Measurements from ENCODE around the gene MMP14. TPM values are rescaled to one million over a fixed set of nuclear protein-coding genes. Genes with fewer than 3 reads are reported as not detected.

Gene MMP14
- total and polyA plus RNA-seq, 2 of the 13 experiments (the other 11 are each of a cell fraction or from before 2014, with no cell fraction given): 5.2 to 9.8 TPM

GRCh38 chr14:22822571-22823098 lies 13.8 kb upstream of the MMP14 start (continued):
- TF ChIP-seq GRHL1 (CRISPR knock-in tag; conservative IDR thresholded peaks at IDR 0.05): no peak
- peak; percentile 52; the same call in 1 of the 2 replicates for TF ChIP-seq PHF8 (CRISPR knock-in tag; IDR thresholded peaks at IDR 0.05)
- no peak for TF ChIP-seq DDIT3 (CRISPR knock-in tag; IDR thresholded peaks at IDR 0.05)
- no peak for TF ChIP-seq DPF2 (CRISPR knock-in tag; IDR thresholded peaks at IDR 0.05; ENCODE audit: borderline replicate concordance, low read depth)
- TF ChIP-seq MXD4 (CRISPR knock-in tag; IDR thresholded peaks at IDR 0.05): 0 out of 2 replicates have a peak, but pooled peaks have one; percentile 62
- TF ChIP-seq ATF3 (CRISPR knock-in tag; IDR thresholded peaks at IDR 0.05): peak; percentile 89
- peak; percentile 89 for TF ChIP-seq SMC3 (IDR thresholded peaks at IDR 0.05; ENCODE audit: low read length)
- TF ChIP-seq MIXL1 (CRISPR knock-in tag; IDR thresholded peaks at IDR 0.05): peak; percentile 88
- no peak for TF ChIP-seq ZNF510 (CRISPR knock-in tag; IDR thresholded peaks at IDR 0.05; ENCODE audit: low read depth)
- peak; percentile 28 for TF ChIP-seq TEAD3 (CRISPR knock-in tag; optimal IDR thresholded peaks at IDR 0.05; ENCODE audit: borderline replicate concordance)
- no peak for TF ChIP-seq DR1 (CRISPR knock-in tag; IDR thresholded peaks at IDR 0.05)
- TF ChIP-seq ASH2L (IDR thresholded peaks at IDR 0.05; ENCODE audit: insufficient read length, low read depth, low read length): no peak
- no peak; the same call in 1 of the 2 replicates for TF ChIP-seq KLF12 (CRISPR knock-in tag; IDR thresholded peaks at IDR 0.05; ENCODE audit: borderline replicate concordance)
- TF ChIP-seq KDM3A (CRISPR knock-in tag; IDR thresholded peaks at IDR 0.05; ENCODE audit: low read depth): peak; percentile 92
- TF ChIP-seq CSRNP1 (CRISPR knock-in tag; IDR thresholded peaks at IDR 0.05): no peak; the same call in 1 of the 2 replicates
- TF ChIP-seq ZBED4 (CRISPR knock-in tag; IDR thresholded peaks at IDR 0.05; ENCODE audit: borderline replicate concordance): peak; percentile 92
- TF ChIP-seq TOPORS (CRISPR knock-in tag; IDR thresholded peaks at IDR 0.05): no peak
- TF ChIP-seq ZFYVE20 (CRISPR knock-in tag; IDR thresholded peaks at IDR 0.05; ENCODE audit: borderline replicate concordance, low read depth): no peak
- no peak for TF ChIP-seq ZNF431 (CRISPR knock-in tag; IDR thresholded peaks at IDR 0.05; ENCODE audit: borderline replicate concordance, low read depth)
- 0 out of 2 replicates have a peak, but pooled peaks have one; percentile 15 for TF ChIP-seq SP5 (CRISPR knock-in tag; IDR thresholded peaks at IDR 0.05; ENCODE audit: borderline replicate concordance, low read depth)
